Central memory CD8-positive, alpha-beta T cell (primary cell): Measurements from ENCODE around the gene THOC6.

Source experiments
- ATAC-seq: fragments of 150-1000 bp; cut with Tn5 transposase; replicated peaks from 2 replicates; pipeline ENCODE4 v1.10.0; 2022; ENCODE audit warnings: mild to moderate bottlenecking, moderate FRiP score, moderate number of reproducible peaks; ENCODE audit not compliant: poor library complexity, severe bottlenecking; ENCODE audit errors: extremely low read depth
- DNase-seq, 2 donors: peaks; one replicate each; pipeline ENCODE4 v3.0.0; 2021; ENCODE audit warnings: low spot score in 2 of 2
- H3K27ac Mint-ChIP-seq: one replicate; pipeline ENCODE4 v1.8.0; 2022; ENCODE audit warnings: low read depth, mild to moderate bottlenecking, moderate library complexity, mixed read lengths
- H3K27me3 Mint-ChIP-seq: one replicate; pipeline ENCODE4 v1.8.0; 2022; ENCODE audit warnings: mixed read lengths
- H3K36me3 Mint-ChIP-seq: one replicate; pipeline ENCODE4 v1.8.0; 2022; ENCODE audit warnings: mild to moderate bottlenecking, moderate library complexity, mixed read lengths; ENCODE audit not compliant: insufficient read depth
- H3K4me1 Mint-ChIP-seq: one replicate; pipeline ENCODE4 v1.8.0; 2022; ENCODE audit warnings: mixed read lengths
- H3K4me3 Mint-ChIP-seq: one replicate; pipeline ENCODE4 v1.8.0; 2022; ENCODE audit warnings: mild to moderate bottlenecking, moderate library complexity, mixed read lengths
- H3K9me3 Mint-ChIP-seq: one replicate; pipeline ENCODE4 v1.8.0; 2022; ENCODE audit warnings: mixed read lengths

THOC6 gene

GRCh38 chr16:3013491-3013951 lies 10.3 kb upstream of the THOC6 start:
- H3K27me3 Mint-ChIP-seq, result peaks cover 8% of the 10 kb centered on the region
- ATAC-seq (no peak), DNase-seq (no peak)
- H3K27ac Mint-ChIP-seq, result no peak overlapping the region
- no peaks in the 10 kb centered on the region for H3K36me3 Mint-ChIP-seq
- H3K9me3 Mint-ChIP-seq, result no peaks in the 10 kb centered on the region
- H3K4me3 Mint-ChIP-seq, result no peak overlapping the region
- peaks cover 2% of the 10 kb centered on the region for H3K4me1 Mint-ChIP-seq

GRCh38 chr16:3013998-3014690 lies 9.7 kb upstream of the THOC6 start:
- H3K27ac Mint-ChIP-seq, result no peak overlapping the region
- DNase-seq (no peak), ATAC-seq (no peak)
- H3K4me1 Mint-ChIP-seq, result no peaks in the 10 kb centered on the region
- H3K27me3 Mint-ChIP-seq, result peaks cover 8% of the 10 kb centered on the region
- H3K4me3 Mint-ChIP-seq, result no peak overlapping the region
- H3K36me3 Mint-ChIP-seq, result no peaks in the 10 kb centered on the region
- H3K9me3 Mint-ChIP-seq, result no peaks in the 10 kb centered on the region

GRCh38 chr16:3014971-3015370 lies 8.9 kb upstream of the THOC6 start:
- Mint-ChIP-seq H3K4me3 (no peak overlapping the region), H3K36me3 (peaks cover 2% of the 10 kb centered on the region), H3K27ac (no peak overlapping the region), H3K9me3 (no peaks in the 10 kb centered on the region), H3K27me3 (peaks cover 8% of the 10 kb centered on the region), H3K4me1 (peaks cover 3% of the 10 kb centered on the region)
- DNase-seq, result no peak
- no peak for ATAC-seq

GRCh38 chr16:3015865-3016521 lies 7.8 kb upstream of the THOC6 start:
- DNase-seq, result no peak
- H3K27me3 Mint-ChIP-seq, result peaks cover 8% of the 10 kb centered on the region
- peaks cover 3% of the 10 kb centered on the region for H3K36me3 Mint-ChIP-seq
- H3K4me1 Mint-ChIP-seq, result peaks cover 10% of the 10 kb centered on the region
- no peaks in the 10 kb centered on the region for H3K9me3 Mint-ChIP-seq
- ATAC-seq, result no peak
- no peak overlapping the region for H3K27ac Mint-ChIP-seq
- H3K4me3 Mint-ChIP-seq, result no peak overlapping the region

- Mint-ChIP-seq H3K27ac (no peak overlapping the region), H3K36me3 (peaks cover 5% of the 10 kb centered on the region), H3K4me3 (no peak overlapping the region), H3K9me3 (no peaks in the 10 kb centered on the region), H3K27me3 (peaks cover 8% of the 10 kb centered on the region), H3K4me1 (peaks cover 24% of the 10 kb centered on the region)
- DNase-seq (no peak), ATAC-seq (no peak)
These were observed 6.5 kb upstream of the THOC6 start for GRCh38 chr16:3017344-3017743.

- ATAC-seq, result no peak
- H3K27ac Mint-ChIP-seq, result no peak within 1 kb of the TSS
- no peak within 1 kb of the TSS for H3K4me3 Mint-ChIP-seq
- peaks cover 5% of the 10 kb centered on the region for H3K36me3 Mint-ChIP-seq
- no peak for DNase-seq
- H3K9me3 Mint-ChIP-seq, result no peaks in the 10 kb centered on the region
- H3K27me3 Mint-ChIP-seq, result peaks cover 8% of the 10 kb centered on the region
- H3K4me1 Mint-ChIP-seq, result peaks cover 30% of the 10 kb centered on the region
These were observed 5.9 kb upstream of the THOC6 start, which contains the start of gene CLDN6 for GRCh38 chr16:3017794-3018506. Gene CLDN6 (minus strand): TSS chr16:3018183. CDS start chr16:3016021, 2,162 bp downstream.

- no peaks in the 10 kb centered on the region for H3K27me3 Mint-ChIP-seq
- H3K9me3 Mint-ChIP-seq, result no peaks in the 10 kb centered on the region
- ATAC-seq, result no peak
- peak overlapping the region; percentile 67 for H3K27ac Mint-ChIP-seq
- DNase-seq, result no peak
- peak overlapping the region; percentile 76 for H3K4me3 Mint-ChIP-seq
- peaks cover 41% of the 10 kb centered on the region for H3K4me1 Mint-ChIP-seq
- H3K36me3 Mint-ChIP-seq, result peaks cover 11% of the 10 kb centered on the region
These were observed 4.1 kb upstream of the THOC6 start for GRCh38 chr16:3019594-3020246.

- Mint-ChIP-seq H3K4me1 (peaks cover 41% of the 10 kb centered on the region), H3K9me3 (no peaks in the 10 kb centered on the region), H3K4me3 (peak within 1 kb of the TSS; percentile 76), H3K36me3 (peaks cover 11% of the 10 kb centered on the region), H3K27ac (peak within 1 kb of the TSS; percentile 67), H3K27me3 (no peaks in the 10 kb centered on the region)
- peak; percentile 36 to 44 for DNase-seq
- ATAC-seq, result peak; percentile 15
These were observed 3.6 kb upstream of the THOC6 start, which contains the start of gene TNFRSF12A for GRCh38 chr16:3020247-3020603. Gene TNFRSF12A (plus strand): TSS chr16:3020368. CDS start chr16:3020398, 30 bp downstream.

GRCh38 chr16:3020604-3021448 lies 3.0 kb upstream of the THOC6 start:
- Mint-ChIP-seq H3K27ac (peak overlapping the region; percentile 66), H3K9me3 (no peaks in the 10 kb centered on the region), H3K36me3 (peaks cover 11% of the 10 kb centered on the region), H3K4me3 (peak overlapping the region; percentile 76), H3K4me1 (peaks cover 41% of the 10 kb centered on the region), H3K27me3 (no peaks in the 10 kb centered on the region)
- peak; percentile 2 for ATAC-seq
- DNase-seq, result peak in 1 of 2 donors; percentile 24

GRCh38 chr16:3021449-3022207 lies 2.2 kb upstream of the THOC6 start:
- H3K27me3 Mint-ChIP-seq, result no peaks in the 10 kb centered on the region
- peak in 1 of 2 donors; percentile 41 for DNase-seq
- peak overlapping the region; percentile 76 for H3K4me3 Mint-ChIP-seq
- peaks cover 41% of the 10 kb centered on the region for H3K4me1 Mint-ChIP-seq
- no peak for ATAC-seq
- H3K27ac Mint-ChIP-seq, result peak overlapping the region; percentile 66
- H3K9me3 Mint-ChIP-seq, result no peaks in the 10 kb centered on the region
- peaks cover 14% of the 10 kb centered on the region for H3K36me3 Mint-ChIP-seq

GRCh38 chr16:3022208-3022683 lies 1.6 kb upstream of the THOC6 start:
- peak in 1 of 2 donors; percentile 40 for DNase-seq
- H3K27me3 Mint-ChIP-seq, result no peaks in the 10 kb centered on the region
- H3K4me3 Mint-ChIP-seq, result peak overlapping the region; percentile 76
- H3K27ac Mint-ChIP-seq, result peak overlapping the region; percentile 66
- H3K36me3 Mint-ChIP-seq, result peaks cover 14% of the 10 kb centered on the region
- peaks cover 41% of the 10 kb centered on the region for H3K4me1 Mint-ChIP-seq
- ATAC-seq, result peak; percentile 16
- no peaks in the 10 kb centered on the region for H3K9me3 Mint-ChIP-seq
